Smooth muscle cell (in vitro differentiated cells): ENCODE results near the gene MECR. TPM values are rescaled to one million over a fixed set of nuclear protein-coding genes. Genes with fewer than 3 reads are reported as not detected.
A peak's percentile ranks its signal among the peaks of the same experiment; 100 is the strongest.

Experiments
- DNase-seq: peaks from one replicate; lab custom pipeline; 2025; ENCODE audit not compliant: unreplicated experiment; lab: John Stamatoyannopoulos, UW
- H2AFZ ChIP-seq: fragments of 200-600 bp; sonication (generic); 2 replicates; pipeline ENCODE4 v1.6.0; 2016; ENCODE audit warnings: antibody characterized with exemption, low read depth, mild to moderate bottlenecking
- H3F3A ChIP-seq: fragments of 200-600 bp; sonication (generic); 2 replicates; pipeline ENCODE4 v1.6.0; 2017; ENCODE audit warnings: antibody characterized with exemption, low read depth
- H3K27ac ChIP-seq: fragments of 200-600 bp; sonication (generic); 2 replicates; pipeline ENCODE4 v1.5.1; 2016; ENCODE audit warnings: low read depth, mild to moderate bottlenecking
- H3K27me3 ChIP-seq: fragments of 200-600 bp; sonication (generic); 2 replicates; pipeline ENCODE4 v1.6.1; 2016; ENCODE audit warnings: low read depth, mild to moderate bottlenecking
- H3K36me3 ChIP-seq: fragments of 200-600 bp; sonication (generic); 2 replicates; pipeline ENCODE4 v1.5.1; 2016; ENCODE audit warnings: low read depth
- H3K4me1 ChIP-seq: fragments of 200-600 bp; sonication (generic); 2 replicates; pipeline ENCODE4 v1.5.1; 2016; ENCODE audit warnings: low read depth
- H3K4me2 ChIP-seq: fragments of 200-600 bp; sonication (generic); 2 replicates; pipeline ENCODE4 v1.6.0; 2016; ENCODE audit warnings: mild to moderate bottlenecking
- H3K4me3 ChIP-seq: fragments of 200-600 bp; sonication (generic); 2 replicates; pipeline ENCODE4 v1.5.1; 2016; ENCODE audit warnings: mild to moderate bottlenecking
- H3K79me2 ChIP-seq: fragments of 200-600 bp; sonication (generic); 2 replicates; pipeline ENCODE4 v1.6.0; 2016; ENCODE audit warnings: low read depth, mild to moderate bottlenecking
- H3K9ac ChIP-seq: fragments of 200-600 bp; sonication (generic); 2 replicates; pipeline ENCODE4 v1.6.0; 2016; ENCODE audit warnings: low read depth
- H3K9me3 ChIP-seq: fragments of 200-600 bp; sonication (generic); replicated peaks from 2 replicates; pipeline ENCODE4 v1.5.1; 2016; ENCODE audit warnings: low read depth
- H4K20me1 ChIP-seq: fragments of 200-600 bp; sonication (generic); 2 replicates; pipeline ENCODE4 v1.6.0; 2016; ENCODE audit warnings: low read depth
- WGBS: methylation state at CpG from one replicate; pipeline ENCODE4 v1.1.7; 2016; ENCODE audit warnings: low lambda C conversion rate; 5-methylcytosine and 5-hydroxymethylcytosine counted together
- polyA plus RNA-seq: library from polyadenylated mRNA; unstranded; fragments of >200 nt; fragmentation: Nextera tagmentation; extraction: Ambion mirVana; gene quantifications from 2 replicates; pipeline ENCODE4 v1.2.1, GENCODE V29; 2016
- total RNA-seq: library from RNA; depleted of rRNA; stranded (reverse); fragments of >200 nt; gene quantifications from 2 replicates; pipeline ENCODE4 v1.2.3, GENCODE V29; 2014
- TF ChIP-seq, protein P1 (sequence below): fragments of 200-600 bp; sonication (generic); IDR thresholded peaks from 2 replicates; pipeline ENCODE4 v1.5.1; 2017; ENCODE audit warnings: borderline replicate concordance, mild to moderate bottlenecking, antibody characterized with exemption; ENCODE audit not compliant: insufficient read depth, poor library complexity, severe bottlenecking

The MECR gene
- total and polyA plus RNA-seq, 2 experiments from 2014 or later: 11.6 to 43.8 TPM

DNA sequence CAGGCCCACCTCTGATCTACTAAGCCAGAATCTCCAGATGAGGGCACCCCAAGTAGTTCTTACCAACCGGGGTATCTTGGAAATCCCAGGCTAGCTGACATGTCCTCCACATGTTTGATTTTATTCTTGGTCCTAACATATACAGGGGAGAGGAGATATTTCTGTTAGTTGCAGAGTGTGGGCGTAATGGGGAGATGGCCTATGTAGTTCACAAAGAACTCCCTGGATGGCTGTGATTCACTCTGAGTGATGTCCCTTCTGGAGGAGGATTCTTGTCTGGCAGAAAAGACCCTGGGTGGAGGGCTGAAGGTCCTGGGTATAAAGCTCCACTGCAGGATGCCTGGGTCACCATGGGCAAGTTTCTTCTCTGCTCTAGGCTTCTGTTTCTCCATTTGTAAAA, 13.1 kb downstream of the MECR start:
- Histone ChIP-seq H3F3A (peaks cover 8% of the 10 kb centered on the region), H3K9me3 (no peaks in the 10 kb centered on the region), H3K79me2 (no peaks in the 10 kb centered on the region), H3K4me2 (no peak overlapping the region), H3K4me1 (peaks cover under 1% of the 10 kb centered on the region), H3K27me3 (no peaks in the 10 kb centered on the region), H2AFZ (no peak overlapping the region), H3K27ac (no peak overlapping the region), H3K9ac (no peak overlapping the region), H3K4me3 (no peak overlapping the region), H4K20me1 (peaks cover 15% of the 10 kb centered on the region), H3K36me3 (no peaks in the 10 kb centered on the region)
- no peak for DNase-seq
- 93% methylated on average over 2 of the region's 2 CpGs for WGBS
- TF ChIP-seq, protein P1, sequence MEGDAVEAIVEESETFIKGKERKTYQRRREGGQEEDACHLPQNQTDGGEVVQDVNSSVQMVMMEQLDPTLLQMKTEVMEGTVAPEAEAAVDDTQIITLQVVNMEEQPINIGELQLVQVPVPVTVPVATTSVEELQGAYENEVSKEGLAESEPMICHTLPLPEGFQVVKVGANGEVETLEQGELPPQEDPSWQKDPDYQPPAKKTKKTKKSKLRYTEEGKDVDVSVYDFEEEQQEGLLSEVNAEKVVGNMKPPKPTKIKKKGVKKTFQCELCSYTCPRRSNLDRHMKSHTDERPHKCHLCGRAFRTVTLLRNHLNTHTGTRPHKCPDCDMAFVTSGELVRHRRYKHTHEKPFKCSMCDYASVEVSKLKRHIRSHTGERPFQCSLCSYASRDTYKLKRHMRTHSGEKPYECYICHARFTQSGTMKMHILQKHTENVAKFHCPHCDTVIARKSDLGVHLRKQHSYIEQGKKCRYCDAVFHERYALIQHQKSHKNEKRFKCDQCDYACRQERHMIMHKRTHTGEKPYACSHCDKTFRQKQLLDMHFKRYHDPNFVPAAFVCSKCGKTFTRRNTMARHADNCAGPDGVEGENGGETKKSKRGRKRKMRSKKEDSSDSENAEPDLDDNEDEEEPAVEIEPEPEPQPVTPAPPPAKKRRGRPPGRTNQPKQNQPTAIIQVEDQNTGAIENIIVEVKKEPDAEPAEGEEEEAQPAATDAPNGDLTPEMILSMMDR: no peak

DNA sequence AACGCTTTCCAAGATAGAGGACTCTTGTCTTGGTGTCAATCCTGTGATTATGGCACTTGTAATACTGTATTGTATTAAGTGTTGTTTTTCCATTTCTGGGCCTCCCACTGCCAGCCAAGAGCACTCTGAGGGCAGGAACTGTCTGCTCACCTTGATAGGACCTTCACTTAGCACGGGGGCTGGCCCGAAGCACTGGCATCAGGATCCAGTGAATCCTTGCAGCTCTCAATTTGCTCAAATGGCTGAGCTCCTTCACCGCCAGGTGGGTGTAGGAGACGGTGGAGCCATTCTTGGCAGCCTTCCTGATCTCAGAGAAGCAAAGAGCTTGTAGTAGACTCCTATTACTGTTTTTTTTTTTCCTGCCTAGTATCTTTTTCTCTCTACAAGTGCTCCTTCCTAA, 17.7 kb downstream of the MECR start:
- Histone ChIP-seq H3K4me1 (peaks cover 7% of the 10 kb centered on the region), H3F3A (peaks cover 28% of the 10 kb centered on the region), H3K4me3 (no peak overlapping the region), H3K36me3 (no peaks in the 10 kb centered on the region), H3K4me2 (no peak overlapping the region), H4K20me1 (no peaks in the 10 kb centered on the region), H3K9me3 (no peaks in the 10 kb centered on the region), H3K9ac (no peak overlapping the region), H3K79me2 (no peaks in the 10 kb centered on the region), H2AFZ (no peak overlapping the region), H3K27me3 (no peaks in the 10 kb centered on the region), H3K27ac (no peak overlapping the region)
- no peak for DNase-seq
- 82% methylated on average over 5 of the region's 5 CpGs for WGBS
- TF ChIP-seq, protein P1: no peak

DNA sequence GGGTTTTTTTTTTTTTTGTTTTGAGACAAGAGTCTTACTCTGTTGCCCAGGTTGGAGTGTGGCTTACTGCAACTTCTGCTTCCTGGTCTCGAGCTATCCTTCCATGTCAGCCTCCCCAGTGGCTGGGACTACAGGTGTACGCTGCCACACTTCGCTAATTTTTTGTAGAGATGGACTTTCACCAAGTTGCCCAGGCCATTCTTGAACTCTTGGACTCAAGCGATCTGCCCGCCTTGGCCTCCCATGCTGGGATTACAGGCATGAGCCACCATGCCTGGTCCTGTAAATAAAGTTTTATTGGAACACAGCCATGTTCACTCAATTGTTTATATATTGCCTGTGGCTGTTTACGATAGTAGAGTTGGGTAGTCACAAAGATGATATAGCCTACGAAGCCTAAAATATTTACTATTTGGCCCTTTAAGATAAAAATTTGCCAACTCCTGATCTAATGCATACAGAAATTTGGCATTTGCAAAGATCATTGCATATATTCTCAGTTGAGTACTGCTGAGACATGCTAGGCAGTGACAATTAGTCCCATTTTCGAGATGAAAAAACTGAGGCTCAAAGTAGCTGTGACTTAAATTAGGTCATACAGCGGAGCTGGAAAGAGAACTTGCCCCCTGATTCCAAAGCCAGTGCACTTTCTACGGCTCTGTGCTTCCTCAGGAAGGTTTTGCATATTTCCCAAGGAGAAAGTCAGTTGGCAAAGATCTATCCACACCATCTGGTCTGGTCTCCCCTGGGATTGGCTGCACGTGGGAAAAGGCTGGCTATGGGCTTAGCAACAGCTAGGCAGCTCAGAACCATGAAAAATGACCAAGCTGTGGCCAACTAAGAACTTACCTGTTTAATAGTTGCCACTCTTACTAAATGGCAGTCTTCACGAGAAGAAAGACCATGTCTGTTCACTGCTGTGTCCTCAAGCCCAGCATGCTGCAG, 19.4 kb downstream of the MECR start:
- no peaks in the 10 kb centered on the region for H3K9me3 ChIP-seq
- H3K4me3 ChIP-seq: no peak overlapping the region
- H3K4me1 ChIP-seq: peaks cover 7% of the 10 kb centered on the region
- H2AFZ ChIP-seq: no peak overlapping the region
- peaks cover 27% of the 10 kb centered on the region for H3F3A ChIP-seq
- H4K20me1 ChIP-seq: no peaks in the 10 kb centered on the region
- 92% methylated on average over 12 of the region's 12 CpGs for whole genome bisulfite sequencing
- H3K36me3 ChIP-seq: no peaks in the 10 kb centered on the region
- no peaks in the 10 kb centered on the region for H3K27me3 ChIP-seq
- DNase-seq: no peak
- TF ChIP-seq, protein P1: no peak
- no peak overlapping the region for H3K9ac ChIP-seq
- H3K4me2 ChIP-seq: no peak overlapping the region
- no peaks in the 10 kb centered on the region for H3K79me2 ChIP-seq
- H3K27ac ChIP-seq: peak overlapping the region; percentile 66
